ENCODE data around the gene CYP27B1. TPM values are rescaled to one million over a fixed set of nuclear protein-coding genes. Genes with fewer than 3 reads are reported as not detected.

Gene CYP27B1
- total RNA-seq, 2 donors from 2014 or later = 0.81 to 2.2 TPM

GRCh38 chr12:57771236-57771872, 4.5 kb upstream of the CYP27B1 start:
- peak; percentile 47 for ATAC-seq (ENCODE audit: insufficient number of reproducible peaks, low FRiP score, low read depth)
- Histone ChIP-seq H3K9me3 (no peaks in the 10 kb centered on the region), H3K27me3 (replicated peaks; ENCODE audit: insufficient read depth) (no peaks in the 10 kb centered on the region), H3K36me3 (peaks cover 8% of the 10 kb centered on the region), H3K4me3 (peak overlapping the region; percentile 97), H3K4me1 (ENCODE audit: control insufficient read depth in 1 of 2, low read depth in 2 of 2) (peaks cover 9 to 32% of the 10 kb centered on the region in 2 donors), H3K27ac (peak overlapping the region; percentile 94 to 98)
- no peak for TF ChIP-seq CTCF (IDR thresholded peaks at IDR 0.05)
- DNase-seq (ENCODE audit: low spot score) = peak; percentile 87

GRCh38 chr12:57770734-57771133, 3.9 kb upstream of the CYP27B1 start:
- no peaks in the 10 kb centered on the region for H3K27me3 ChIP-seq (replicated peaks; ENCODE audit: insufficient read depth)
- no peak for TF ChIP-seq CTCF (IDR thresholded peaks at IDR 0.05)
- DNase-seq (ENCODE audit: low spot score) (no peak), ATAC-seq (ENCODE audit: insufficient number of reproducible peaks, low FRiP score, low read depth) (no peak)
- no peaks in the 10 kb centered on the region for H3K9me3 ChIP-seq
- H3K4me1 ChIP-seq (ENCODE audit: control insufficient read depth in 1 of 2, low read depth in 2 of 2) = peaks cover 13 to 38% of the 10 kb centered on the region in 2 donors
- H3K4me3 ChIP-seq = no peak overlapping the region
- H3K36me3 ChIP-seq = peaks cover 3% of the 10 kb centered on the region
- H3K27ac ChIP-seq = peak overlapping the region in 1 of 2 donors; percentile 94

- DNase-seq (ENCODE audit: low spot score) = no peak
- H3K27me3 ChIP-seq (replicated peaks; ENCODE audit: insufficient read depth) = no peaks in the 10 kb centered on the region
Observed at GRCh38 chr12:57769594-57769993, 2.7 kb upstream of the CYP27B1 start.

GRCh38 chr12:57767876-57768275, 998 bp upstream of the CYP27B1 start:
- no peak for DNase-seq (ENCODE audit: low spot score)
- Histone ChIP-seq H3K27ac (no peak overlapping the region), H3K4me3 (no peak overlapping the region), H3K9me3 (no peaks in the 10 kb centered on the region), H3K36me3 (no peaks in the 10 kb centered on the region), H3K4me1 (ENCODE audit: control insufficient read depth in 1 of 2, low read depth in 2 of 2) (peaks cover 15 to 40% of the 10 kb centered on the region in 2 donors), H3K27me3 (replicated peaks; ENCODE audit: insufficient read depth) (no peaks in the 10 kb centered on the region)
- TF ChIP-seq CTCF (IDR thresholded peaks at IDR 0.05) = no peak
- no peak for ATAC-seq (ENCODE audit: insufficient number of reproducible peaks, low FRiP score, low read depth)

More at GRCh38 chr12:57769594-57769993, 2.7 kb upstream of the CYP27B1 start:
- TF ChIP-seq CTCF (IDR thresholded peaks at IDR 0.05) = no peak
- Histone ChIP-seq H3K4me1 (ENCODE audit: control insufficient read depth in 1 of 2, low read depth in 2 of 2) (peaks cover 23 to 49% of the 10 kb centered on the region in 2 donors), H3K36me3 (no peaks in the 10 kb centered on the region), H3K27ac (no peak overlapping the region), H3K9me3 (no peaks in the 10 kb centered on the region), H3K4me3 (no peak overlapping the region)
- no peak for ATAC-seq (ENCODE audit: insufficient number of reproducible peaks, low FRiP score, low read depth)

GRCh38 chr12:57767305-57767698, 424 bp upstream of the CYP27B1 start:
- Histone ChIP-seq H3K36me3 (no peaks in the 10 kb centered on the region), H3K9me3 (no peaks in the 10 kb centered on the region), H3K27ac (no peak overlapping the region), H3K4me3 (no peak overlapping the region), H3K4me1 (ENCODE audit: control insufficient read depth in 1 of 2, low read depth in 2 of 2) (peaks cover 15 to 40% of the 10 kb centered on the region in 2 donors), H3K27me3 (replicated peaks; ENCODE audit: insufficient read depth) (no peaks in the 10 kb centered on the region)
- DNase-seq (ENCODE audit: low spot score) (no peak), ATAC-seq (ENCODE audit: insufficient number of reproducible peaks, low FRiP score, low read depth) (no peak)
- TF ChIP-seq CTCF (IDR thresholded peaks at IDR 0.05) = no peak

All from thoracic aorta (tissue), 2 donors.